ENCODE data around the gene CNTD1. TPM values are rescaled to one million over a fixed set of nuclear protein-coding genes. Genes with fewer than 3 reads are reported as not detected.

Gene CNTD1
- total RNA-seq (0.08 and 1.2 TPM in 2 replicates), polyA plus RNA-seq (1.5 and 2.4 TPM in 2 replicates)

- Histone ChIP-seq H3K36me3 (replicated peaks; ENCODE audit: insufficient read depth, low read depth) (no peaks in the 10 kb centered on the region), H3K9me2 (replicated peaks; ENCODE audit: insufficient read depth) (no peaks in the 10 kb centered on the region), H2AFZ (peak within 1 kb of the TSS; percentile 17), H3K27ac (peak within 1 kb of the TSS; percentile 89), H3K4me1 (ENCODE audit: insufficient read depth) (peaks cover 20% of the 10 kb centered on the region), H3K79me2 (peaks cover 18% of the 10 kb centered on the region), H3K4me2 (peak within 1 kb of the TSS; percentile 90), H3K4me3 (peak within 1 kb of the TSS; percentile 45), H3K9me3 (ENCODE audit: low read depth) (no peaks in the 10 kb centered on the region), H3K27me3 (no peaks in the 10 kb centered on the region), H4K20me1 (ENCODE audit: insufficient read depth, poor library complexity, severe bottlenecking) (no peaks in the 10 kb centered on the region)
- DNase-seq (ENCODE audit: low spot score): peak; percentile 91
- TF ChIP-seq EZH2phosphoT487 (IDR thresholded peaks at IDR 0.05; ENCODE audit: low read depth, severe bottlenecking, unreplicated experiment) (no peak), CTCF (IDR thresholded peaks at IDR 0.05; ENCODE audit: poor library complexity) (no peak), EZH2 (IDR thresholded peaks at IDR 0.05; ENCODE audit: borderline replicate concordance) (no peak)
- 29% methylated on average over 66 of the region's 66 CpGs for WGBS (ENCODE audit: low lambda C conversion rate, missing lambda C conversion rate)
Observed at GRCh38 chr17:42798383-42799380, at the start of gene CNTD1, which contains the start of gene COA3. Gene CNTD1, plus strand, starts transcription at chr17:42798861. Its CDS starts 207 bp downstream, at chr17:42799068. Gene COA3, minus strand, starts transcription at chr17:42798704. Its CDS starts 23 bp downstream, at chr17:42798681.

- DNase-seq (ENCODE audit: low spot score): no peak
- Histone ChIP-seq H2AFZ (no peak overlapping the region), H3K4me2 (no peak overlapping the region), H3K9me3 (ENCODE audit: low read depth) (no peaks in the 10 kb centered on the region), H3K4me1 (ENCODE audit: insufficient read depth) (no peaks in the 10 kb centered on the region), H4K20me1 (ENCODE audit: insufficient read depth, poor library complexity, severe bottlenecking) (no peaks in the 10 kb centered on the region), H3K9me2 (replicated peaks; ENCODE audit: insufficient read depth) (no peaks in the 10 kb centered on the region), H3K36me3 (replicated peaks; ENCODE audit: insufficient read depth, low read depth) (no peaks in the 10 kb centered on the region), H3K27ac (no peak overlapping the region), H3K4me3 (no peak overlapping the region), H3K79me2 (no peaks in the 10 kb centered on the region), H3K27me3 (no peaks in the 10 kb centered on the region)
- WGBS (ENCODE audit: low lambda C conversion rate, missing lambda C conversion rate): 76% methylated on average over 11 of the region's 11 CpGs
- TF ChIP-seq CTCF (IDR thresholded peaks at IDR 0.05; ENCODE audit: poor library complexity): no peak
- no peak for TF ChIP-seq EZH2phosphoT487 (IDR thresholded peaks at IDR 0.05; ENCODE audit: low read depth, severe bottlenecking, unreplicated experiment)
- no peak for TF ChIP-seq EZH2 (IDR thresholded peaks at IDR 0.05; ENCODE audit: borderline replicate concordance)
Observed at GRCh38 chr17:42748908-42749798, 49.5 kb upstream of the CNTD1 start.

- no peak for DNase-seq (ENCODE audit: low spot score)
- H3K9me3 ChIP-seq (ENCODE audit: low read depth): no peaks in the 10 kb centered on the region
- no peaks in the 10 kb centered on the region for H3K4me1 ChIP-seq (ENCODE audit: insufficient read depth)
- no peaks in the 10 kb centered on the region for H3K27me3 ChIP-seq
- no peak overlapping the region for H2AFZ ChIP-seq
- H3K36me3 ChIP-seq (replicated peaks; ENCODE audit: insufficient read depth, low read depth): no peaks in the 10 kb centered on the region
- no peaks in the 10 kb centered on the region for H3K9me2 ChIP-seq (replicated peaks; ENCODE audit: insufficient read depth)
- TF ChIP-seq CTCF (IDR thresholded peaks at IDR 0.05; ENCODE audit: poor library complexity) (no peak), EZH2 (IDR thresholded peaks at IDR 0.05; ENCODE audit: borderline replicate concordance) (no peak), EZH2phosphoT487 (IDR thresholded peaks at IDR 0.05; ENCODE audit: low read depth, severe bottlenecking, unreplicated experiment) (no peak)
- WGBS (ENCODE audit: low lambda C conversion rate, missing lambda C conversion rate): 50% methylated on average over 3 of the region's 3 CpGs
- no peaks in the 10 kb centered on the region for H3K79me2 ChIP-seq
- H3K4me3 ChIP-seq: no peak overlapping the region
- no peak overlapping the region for H3K4me2 ChIP-seq
- H3K27ac ChIP-seq: no peak overlapping the region
- H4K20me1 ChIP-seq (ENCODE audit: insufficient read depth, poor library complexity, severe bottlenecking): no peaks in the 10 kb centered on the region
Observed at GRCh38 chr17:42750739-42751344, 47.8 kb upstream of the CNTD1 start.

All from hepatocyte (in vitro differentiated cells).